Uterus (tissue), 2 donors: ENCODE measurements around the gene CACNA1C.

Source experiments
- CTCF ChIP-seq, 4 experiments: fragments of 200-600 bp in 2 of 4; fragments of 450-650 bp in 2 of 4; sonication (generic) in 2 of 4; IDR thresholded peaks; one replicate each; pipeline ENCODE4 v1.5.1; 2016 to 2019; ENCODE audit warnings: antibody characterized with exemption in 4 of 4, mild to moderate bottlenecking in 2 of 4, moderate library complexity in 1 of 4
- POLR2A ChIP-seq, 2 donors: fragments of 450-650 bp; IDR thresholded peaks; one replicate each; pipeline ENCODE4 v1.6.1; 2016; ENCODE audit warnings: antibody characterized with exemption in 2 of 2, mild to moderate bottlenecking in 1 of 2, moderate library complexity in 1 of 2

DNA sequence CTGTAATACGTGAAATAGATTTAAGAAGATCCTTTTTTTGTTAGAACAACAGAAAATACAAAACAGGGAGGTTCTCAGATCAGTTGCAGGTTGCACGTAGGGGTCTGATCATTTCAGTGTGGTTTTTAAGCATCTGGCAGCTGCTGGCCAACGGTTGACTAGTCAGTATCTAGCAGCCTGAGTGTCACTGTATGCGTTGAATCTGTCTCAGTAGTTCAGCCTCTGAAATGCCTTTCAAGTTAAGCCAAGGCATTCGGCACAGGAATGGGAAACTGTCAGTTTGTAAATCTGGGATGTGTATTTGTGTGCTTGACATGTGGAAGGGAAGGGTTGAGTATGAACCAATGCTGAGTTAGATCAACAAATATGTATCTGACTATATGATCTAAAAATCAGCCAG, 165.9 kb downstream of the CACNA1C start:
- TF ChIP-seq POLR2A (IDR thresholded peaks at IDR 0.05), result no peak
- no peak for TF ChIP-seq CTCF (IDR thresholded peaks at IDR 0.05)
